Gastrocnemius medialis (tissue), 4 donors: ENCODE measurements around the gene NAPB.

ENCODE experiments used
- POLR2A ChIP-seq, 2 donors: fragments of 450-650 bp; IDR thresholded peaks; one replicate each; pipeline ENCODE4 v1.6.1; 2017; ENCODE audit warnings: antibody characterized with exemption in 2 of 2, mild to moderate bottlenecking in 2 of 2, moderate library complexity in 2 of 2
- TF ChIP-seq, protein P1 (sequence below), 5 experiments: fragments of 450-650 bp in 3 of 5; fragments of 200-600 bp in 2 of 5; sonication (generic) in 2 of 5; IDR thresholded peaks in 4 of 5; conservative IDR thresholded peaks in 1 of 5; 1 replicate in 4 of 5; 2 replicates in 1 of 5; pipeline ENCODE4 v1.5.1; 2016 to 2019; ENCODE audit warnings: antibody characterized with exemption in 5 of 5, mild to moderate bottlenecking in 3 of 5, moderate library complexity in 3 of 5

DNA sequence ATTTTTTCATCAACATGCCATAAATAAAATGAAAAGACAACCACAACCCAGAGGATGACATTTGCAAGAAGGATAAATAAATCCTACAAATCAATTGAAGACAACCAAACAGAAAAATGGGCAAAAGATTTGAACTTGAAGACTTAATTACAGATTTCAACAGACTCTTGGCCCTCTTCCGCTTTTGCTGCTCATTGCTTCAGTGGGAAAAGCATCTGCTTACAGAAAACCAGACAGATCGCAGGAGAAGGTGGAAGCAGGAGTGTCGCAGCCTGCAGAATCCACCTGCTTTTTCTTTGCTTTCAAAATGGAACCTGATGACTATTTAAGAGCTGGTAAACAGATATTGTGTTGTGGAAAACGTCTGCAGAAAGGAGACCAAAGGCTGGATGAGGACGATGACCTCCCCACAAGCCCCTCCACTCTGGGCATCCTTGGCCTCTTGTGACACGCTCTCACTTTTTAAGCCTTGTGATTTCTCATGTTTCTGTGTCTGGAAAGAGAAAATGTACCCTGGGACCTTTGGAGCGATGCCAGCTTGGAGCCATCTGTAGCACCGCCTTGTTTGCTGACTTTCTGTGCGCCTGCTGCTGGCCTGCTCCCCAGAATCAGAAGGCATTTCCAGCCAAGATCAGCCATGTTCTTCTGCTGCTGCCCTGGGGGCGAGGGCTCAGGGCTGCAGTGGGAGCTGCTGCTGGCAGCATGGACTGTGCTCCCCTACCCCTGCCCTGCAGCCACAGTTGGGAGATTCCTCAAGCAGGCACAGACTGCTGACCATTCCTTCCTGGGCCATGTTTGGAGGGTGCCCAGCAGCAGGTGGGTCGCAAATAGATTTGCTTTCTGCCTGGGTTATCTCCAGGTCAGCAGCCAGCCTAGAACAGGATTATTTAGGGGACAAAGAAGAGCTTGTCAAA lies 14.6 kb upstream of the NAPB start:
- TF ChIP-seq, protein P1, sequence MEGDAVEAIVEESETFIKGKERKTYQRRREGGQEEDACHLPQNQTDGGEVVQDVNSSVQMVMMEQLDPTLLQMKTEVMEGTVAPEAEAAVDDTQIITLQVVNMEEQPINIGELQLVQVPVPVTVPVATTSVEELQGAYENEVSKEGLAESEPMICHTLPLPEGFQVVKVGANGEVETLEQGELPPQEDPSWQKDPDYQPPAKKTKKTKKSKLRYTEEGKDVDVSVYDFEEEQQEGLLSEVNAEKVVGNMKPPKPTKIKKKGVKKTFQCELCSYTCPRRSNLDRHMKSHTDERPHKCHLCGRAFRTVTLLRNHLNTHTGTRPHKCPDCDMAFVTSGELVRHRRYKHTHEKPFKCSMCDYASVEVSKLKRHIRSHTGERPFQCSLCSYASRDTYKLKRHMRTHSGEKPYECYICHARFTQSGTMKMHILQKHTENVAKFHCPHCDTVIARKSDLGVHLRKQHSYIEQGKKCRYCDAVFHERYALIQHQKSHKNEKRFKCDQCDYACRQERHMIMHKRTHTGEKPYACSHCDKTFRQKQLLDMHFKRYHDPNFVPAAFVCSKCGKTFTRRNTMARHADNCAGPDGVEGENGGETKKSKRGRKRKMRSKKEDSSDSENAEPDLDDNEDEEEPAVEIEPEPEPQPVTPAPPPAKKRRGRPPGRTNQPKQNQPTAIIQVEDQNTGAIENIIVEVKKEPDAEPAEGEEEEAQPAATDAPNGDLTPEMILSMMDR (IDR thresholded peaks at IDR 0.05 in 4 of 5, conservative IDR thresholded peaks at IDR 0.05 in 1 of 5): no peak
- no peak for TF ChIP-seq POLR2A (IDR thresholded peaks at IDR 0.05)
